Activated naive CD4-positive, alpha-beta T cell treated with anti-CD3 and anti-CD28 coated beads, Interleukin-2, amount 50 U/mL, for 72 hours (primary cell): ENCODE results near the gene CKAP2. TPM values are rescaled to one million over a fixed set of nuclear protein-coding genes. Genes with fewer than 3 reads are reported as not detected.
"Not testable (repeated sequence)": the region's sequence is repeated elsewhere in the genome, so short reads cannot be mapped to it uniquely, and the experiment has no call there.

Source experiments
- ATAC-seq, 2 donors: fragments of 150-1000 bp; cut with Tn5 transposase; 2 replicates each; pipeline ENCODE4 v1.10.0; 2021; ENCODE audit warnings: mild to moderate bottlenecking in 2 of 2, moderate library complexity in 2 of 2
- DNase-seq, 2 donors: peaks; one replicate each; pipeline ENCODE4 v3.0.0; 2021 to 2022; ENCODE audit warnings: low spot score in 2 of 2
- H3K27ac Mint-ChIP-seq, 2 donors: one replicate each; pipeline ENCODE4 v1.8.0; 2022; ENCODE audit warnings: mild to moderate bottlenecking in 2 of 2, mixed read lengths in 2 of 2
- H3K36me3 Mint-ChIP-seq, 2 donors: one replicate each; pipeline ENCODE4 v1.8.0; 2022; ENCODE audit warnings: mixed read lengths in 2 of 2
- H3K9me3 Mint-ChIP-seq, 2 donors: one replicate each; pipeline ENCODE4 v1.8.0; 2022; ENCODE audit warnings: mixed read lengths in 2 of 2
- total RNA-seq, 2 donors: library from RNA; stranded (reverse); gene quantifications; one replicate each; pipeline ENCODE4 v1.2.3, GENCODE V29; 2022

Gene CKAP2
- total RNA-seq, 2 donors from 2014 or later, result 52.2 to 123 TPM

DNA sequence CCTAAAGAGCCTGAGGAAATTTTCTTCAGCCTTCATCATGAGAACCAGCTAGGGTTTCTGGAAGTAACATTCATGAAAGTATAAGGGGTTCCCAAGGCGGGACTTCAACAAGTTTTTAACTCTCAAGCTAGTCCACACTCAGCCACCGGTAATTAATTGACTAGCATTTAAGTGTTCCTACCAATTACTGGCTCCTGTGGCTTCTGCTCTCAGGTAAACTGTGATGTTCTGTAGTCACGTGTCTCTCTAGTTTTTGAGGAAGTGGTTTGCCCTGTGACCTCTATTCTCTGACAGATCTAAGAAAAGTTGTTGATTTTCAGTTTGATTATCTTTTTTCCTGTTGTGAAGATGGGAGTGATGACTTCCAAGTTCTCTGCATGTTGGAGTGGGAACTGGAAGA lies 42.7 kb downstream of the CKAP2 start:
- Mint-ChIP-seq H3K36me3 (peaks cover 0 to 11% of the 10 kb centered on the region in 2 donors), H3K9me3 (peaks cover 8 to 10% of the 10 kb centered on the region in 2 donors)
- H3K27ac Mint-ChIP-seq, DNase-seq, ATAC-seq: not testable (repeated sequence)

- ATAC-seq, H3K27ac Mint-ChIP-seq, DNase-seq: not testable (repeated sequence)
These were observed 47.0 kb downstream of the CKAP2 start for GRCh38 chr13:52502277-52502676.

GRCh38 chr13:52505843-52506242 lies 50.6 kb downstream of the CKAP2 start:
- H3K27ac Mint-ChIP-seq, ATAC-seq, DNase-seq, H3K36me3 Mint-ChIP-seq, H3K9me3 Mint-ChIP-seq: not testable (repeated sequence)

More at GRCh38 chr13:52502277-52502676, 47.0 kb downstream of the CKAP2 start:
- not testable (repeated sequence) for H3K9me3 Mint-ChIP-seq
- H3K36me3 Mint-ChIP-seq, result peaks cover 0 to 16% of the 10 kb centered on the region in 2 donors

GRCh38 chr13:52509532-52509931 lies 54.3 kb downstream of the CKAP2 start:
- not testable (repeated sequence) for H3K9me3 Mint-ChIP-seq, ATAC-seq, H3K27ac Mint-ChIP-seq, H3K36me3 Mint-ChIP-seq, DNase-seq

- H3K27ac Mint-ChIP-seq, ATAC-seq, H3K9me3 Mint-ChIP-seq, H3K36me3 Mint-ChIP-seq, DNase-seq: not testable (repeated sequence)
These were observed 55.0 kb downstream of the CKAP2 start for GRCh38 chr13:52510221-52510797.

- DNase-seq, H3K36me3 Mint-ChIP-seq, ATAC-seq, H3K9me3 Mint-ChIP-seq, H3K27ac Mint-ChIP-seq: not testable (repeated sequence)
These were observed 56.3 kb downstream of the CKAP2 start for GRCh38 chr13:52511598-52511997.

- not testable (repeated sequence) for H3K36me3 Mint-ChIP-seq, H3K27ac Mint-ChIP-seq, H3K9me3 Mint-ChIP-seq
- peak in 1 of 2 donors; percentile 2 for DNase-seq
- peak in 1 of 2 donors; percentile 73 for ATAC-seq
These were observed 58.8 kb downstream of the CKAP2 start for GRCh38 chr13:52513957-52514596.

DNA sequence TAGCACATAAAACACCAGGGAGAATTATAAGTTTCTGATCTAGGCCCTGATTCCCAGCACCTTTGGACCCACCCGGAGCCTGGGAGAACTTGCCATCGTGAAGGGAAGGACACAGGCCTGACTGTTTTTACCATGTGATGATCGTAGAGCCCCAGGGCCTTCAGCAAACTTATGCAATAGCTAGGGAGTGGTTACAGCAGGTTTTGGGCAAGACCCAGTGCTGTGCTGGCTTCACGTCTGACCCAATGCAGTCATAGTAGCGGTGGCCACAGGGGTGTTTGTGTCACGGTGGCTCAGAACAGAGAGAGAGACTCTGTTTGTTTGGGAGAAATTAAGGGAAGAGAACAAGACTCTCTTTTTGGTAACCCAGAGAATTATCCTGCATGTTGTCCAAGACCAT lies 68.0 kb downstream of the CKAP2 start:
- not testable (repeated sequence) for H3K9me3 Mint-ChIP-seq, ATAC-seq, H3K27ac Mint-ChIP-seq, DNase-seq, H3K36me3 Mint-ChIP-seq

Other genes starting within 250 kb of the CKAP2 start
- gene THSD1, start 49.3 kb upstream of the CKAP2 start, total RNA-seq, result under 1 TPM; 0.09 to 0.19 TPM
- 10 to 100 TPM; 31.1 to 38.6 TPM for gene VPS36, start 4.8 kb upstream of the CKAP2 start, total RNA-seq
- 1 to 10 TPM; 3.1 to 8.5 TPM for gene HNRNPA1L2, start 187.0 kb downstream of the CKAP2 start, total RNA-seq
- 10 to 100 TPM; 45.8 to 55.6 TPM for gene SUGT1, start 197.4 kb downstream of the CKAP2 start, total RNA-seq